ENCODE results near the gene INTS4.
"Not testable (repeated sequence)": the region's sequence is repeated elsewhere in the genome, so short reads cannot be mapped to it uniquely, and the experiment has no call there.

The INTS4 gene

DNA sequence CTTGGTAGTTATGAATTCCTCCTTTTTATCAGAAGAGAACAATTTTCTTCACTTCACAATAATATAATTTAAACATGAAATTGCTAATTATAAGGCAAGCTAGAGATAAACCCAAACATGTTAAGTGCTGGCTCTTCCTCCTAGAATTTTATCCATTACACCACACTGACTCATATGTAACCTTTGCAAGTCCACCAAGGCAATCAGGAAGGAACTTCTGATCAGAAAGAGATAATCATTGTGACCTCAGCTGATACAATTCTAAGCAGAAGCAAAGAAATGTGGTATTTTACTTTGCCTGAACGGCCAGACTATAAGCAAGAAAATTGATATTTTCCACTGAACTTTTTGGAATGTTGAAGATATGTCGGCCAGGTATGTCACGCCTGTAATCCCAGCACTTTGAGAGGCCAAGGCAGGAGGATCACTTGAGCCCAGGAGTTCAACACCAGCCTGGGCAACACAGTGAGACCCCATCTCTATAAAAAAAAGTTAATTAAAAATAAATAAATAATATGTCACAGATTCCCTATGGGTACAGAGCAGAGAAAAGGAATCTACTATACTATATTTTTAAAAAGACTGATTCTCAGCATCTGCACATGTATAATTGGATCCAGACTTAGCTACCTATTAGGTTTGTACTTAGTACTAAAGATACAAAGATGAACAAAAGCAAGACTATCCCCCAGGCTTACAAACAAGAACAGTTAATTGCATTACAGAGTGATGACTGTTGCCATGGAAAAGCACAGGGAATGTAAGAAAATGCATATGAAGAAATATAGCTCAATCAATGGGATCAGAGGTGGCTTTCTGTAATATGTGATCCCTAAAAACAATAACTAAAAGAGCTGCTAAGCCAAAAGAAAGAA, 63.9 kb downstream of the INTS4 start:
- not testable (repeated sequence) for H3K4me3 ChIP-seq (replicated peaks in 1 of 2; ENCODE audit: low read depth in 2 of 2, low read length in 2 of 2)

DNA sequence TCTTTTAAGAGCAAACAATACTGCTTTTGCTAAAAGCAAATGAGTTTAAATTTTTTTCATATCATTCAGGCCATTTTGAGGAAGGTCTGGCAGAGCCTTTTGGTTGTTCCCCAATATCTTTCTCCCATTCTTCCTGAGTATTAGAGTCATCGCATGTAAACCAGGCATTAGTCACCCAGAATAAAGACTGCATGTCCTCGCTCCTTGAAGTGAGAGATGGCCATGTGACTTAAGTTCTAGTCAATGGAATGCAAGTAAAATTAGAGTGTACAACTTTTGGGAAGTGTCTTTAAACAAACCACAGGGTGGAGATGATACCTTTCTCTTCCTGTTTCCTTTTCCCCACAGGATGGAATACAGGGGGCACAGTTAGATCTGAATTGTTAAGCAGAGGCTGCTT, 76.8 kb downstream of the INTS4 start:
- H3K4me3 ChIP-seq (replicated peaks in 1 of 2; ENCODE audit: low read depth in 2 of 2, low read length in 2 of 2) = not testable (repeated sequence)
- DNase-seq (ENCODE audit: low read depth in 2 of 2) = peak in 1 of 2 donors; percentile 9

More for the DNA sequence above, 63.9 kb downstream of the INTS4 start:
- DNase-seq (ENCODE audit: low read depth in 2 of 2) = peak; percentile 11 to 19

DNA sequence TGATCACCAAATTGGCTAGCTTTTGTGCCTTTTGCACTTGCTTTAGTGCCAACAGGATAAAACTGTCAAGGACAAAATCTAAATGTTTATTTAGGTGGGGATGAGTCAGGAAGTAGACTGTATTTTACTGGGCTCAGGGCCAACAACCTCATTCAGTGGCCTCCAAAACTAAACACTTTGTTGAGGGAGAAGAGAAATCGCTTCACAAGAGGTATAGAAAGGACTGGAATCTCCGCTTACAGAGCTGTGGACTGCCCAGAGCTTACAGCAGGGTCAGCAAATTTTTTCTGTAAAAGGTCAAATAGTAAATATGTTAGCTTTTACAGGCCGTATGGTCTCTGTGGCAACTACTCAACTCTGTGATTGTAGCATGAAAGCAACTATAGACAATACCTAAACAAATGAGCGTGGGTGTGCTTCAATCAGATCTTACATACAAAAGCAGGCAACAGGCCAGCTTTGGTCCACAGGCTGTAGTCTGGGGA, 80.1 kb downstream of the INTS4 start:
- peak; percentile 70 to 89 for DNase-seq (ENCODE audit: low read depth in 2 of 2)
- not testable (repeated sequence) for H3K4me3 ChIP-seq (replicated peaks in 1 of 2; ENCODE audit: low read depth in 2 of 2, low read length in 2 of 2)

DNA sequence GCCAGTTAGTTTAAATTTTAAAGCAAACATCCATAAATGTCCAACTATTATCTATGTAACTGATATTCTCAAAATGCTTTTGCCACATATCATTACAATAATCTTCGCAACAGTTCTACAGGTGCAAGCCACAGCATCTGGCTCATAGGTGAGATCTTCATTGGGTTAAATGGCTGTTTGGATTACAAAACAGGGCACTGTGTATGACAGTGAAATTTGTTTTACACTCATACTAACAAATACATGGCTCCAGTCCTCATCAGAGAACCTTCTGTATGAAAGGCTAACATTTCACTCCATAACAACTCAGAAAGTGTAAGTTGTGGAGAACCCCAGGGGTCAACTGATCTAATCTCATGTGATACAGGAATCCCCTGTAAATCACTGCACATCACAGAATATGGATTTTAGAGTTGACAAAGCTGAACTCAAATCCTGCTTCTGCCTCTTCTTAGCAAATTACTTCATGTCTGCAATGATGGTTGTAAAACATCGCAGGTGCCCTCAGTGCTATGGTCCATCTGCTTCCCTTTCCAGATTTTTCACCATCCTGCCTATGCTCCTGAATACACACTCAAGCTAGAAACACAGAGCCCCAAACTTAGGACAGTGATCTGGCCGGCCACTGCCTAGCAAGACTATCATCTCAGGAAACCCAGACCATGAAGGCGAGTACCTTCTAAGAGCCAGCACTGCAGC, 80.7 kb downstream of the INTS4 start:
- DNase-seq (ENCODE audit: low read depth in 2 of 2) = peak; percentile 5 to 21
- not testable (repeated sequence) for H3K4me3 ChIP-seq (replicated peaks in 1 of 2; ENCODE audit: low read depth in 2 of 2, low read length in 2 of 2)

DNA sequence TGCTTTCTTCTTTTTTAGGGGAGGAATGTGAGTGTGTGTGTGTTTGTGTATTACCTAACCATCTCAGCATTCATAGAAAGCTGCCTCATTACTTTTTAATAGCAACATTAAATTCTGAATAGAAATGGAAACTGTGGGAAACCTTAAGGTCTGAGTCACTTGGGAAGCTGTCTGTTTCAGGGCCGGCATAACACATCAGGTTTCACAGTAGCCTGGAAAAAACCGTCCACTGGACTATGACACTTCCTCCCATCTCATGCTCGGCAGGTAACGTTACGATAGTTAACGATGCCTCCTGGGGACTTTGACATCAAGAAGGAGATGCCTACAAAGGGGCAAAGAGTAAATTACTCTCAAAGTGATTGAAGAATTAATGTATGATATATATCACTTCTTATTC, 83.6 kb downstream of the INTS4 start:
- peak in 1 of 2 donors; percentile 59 for DNase-seq (ENCODE audit: low read depth in 2 of 2)

DNA sequence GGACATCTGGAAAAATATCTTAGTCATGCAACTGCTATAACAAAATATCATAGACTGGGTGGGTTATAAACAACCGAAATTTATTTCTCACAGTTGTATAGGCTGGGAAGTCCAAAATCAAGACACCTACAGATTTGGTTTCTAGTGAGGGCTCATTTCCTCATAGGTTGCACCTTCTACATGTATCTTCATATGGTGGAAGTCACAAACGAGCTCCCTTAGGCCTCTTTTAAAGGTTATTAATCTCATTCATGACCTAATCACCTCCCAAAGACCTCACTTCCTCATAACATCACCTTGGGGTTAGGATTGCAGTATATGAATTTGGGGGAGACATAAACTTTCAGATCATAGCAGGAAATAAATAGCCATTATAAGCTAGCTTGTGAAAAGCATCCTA, 85.2 kb downstream of the INTS4 start:
- DNase-seq (ENCODE audit: low read depth in 2 of 2) = no peak
- no peak overlapping the region for H3K4me3 ChIP-seq (replicated peaks in 1 of 2; ENCODE audit: low read depth in 2 of 2, low read length in 2 of 2)
- TF ChIP-seq, protein P1, sequence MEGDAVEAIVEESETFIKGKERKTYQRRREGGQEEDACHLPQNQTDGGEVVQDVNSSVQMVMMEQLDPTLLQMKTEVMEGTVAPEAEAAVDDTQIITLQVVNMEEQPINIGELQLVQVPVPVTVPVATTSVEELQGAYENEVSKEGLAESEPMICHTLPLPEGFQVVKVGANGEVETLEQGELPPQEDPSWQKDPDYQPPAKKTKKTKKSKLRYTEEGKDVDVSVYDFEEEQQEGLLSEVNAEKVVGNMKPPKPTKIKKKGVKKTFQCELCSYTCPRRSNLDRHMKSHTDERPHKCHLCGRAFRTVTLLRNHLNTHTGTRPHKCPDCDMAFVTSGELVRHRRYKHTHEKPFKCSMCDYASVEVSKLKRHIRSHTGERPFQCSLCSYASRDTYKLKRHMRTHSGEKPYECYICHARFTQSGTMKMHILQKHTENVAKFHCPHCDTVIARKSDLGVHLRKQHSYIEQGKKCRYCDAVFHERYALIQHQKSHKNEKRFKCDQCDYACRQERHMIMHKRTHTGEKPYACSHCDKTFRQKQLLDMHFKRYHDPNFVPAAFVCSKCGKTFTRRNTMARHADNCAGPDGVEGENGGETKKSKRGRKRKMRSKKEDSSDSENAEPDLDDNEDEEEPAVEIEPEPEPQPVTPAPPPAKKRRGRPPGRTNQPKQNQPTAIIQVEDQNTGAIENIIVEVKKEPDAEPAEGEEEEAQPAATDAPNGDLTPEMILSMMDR (IDR thresholded peaks at IDR 0.05; ENCODE audit: low read depth, low read length) = no peak

More for the DNA sequence above, 83.6 kb downstream of the INTS4 start:
- not testable (repeated sequence) for H3K4me3 ChIP-seq (replicated peaks in 1 of 2; ENCODE audit: low read depth in 2 of 2, low read length in 2 of 2)

DNA sequence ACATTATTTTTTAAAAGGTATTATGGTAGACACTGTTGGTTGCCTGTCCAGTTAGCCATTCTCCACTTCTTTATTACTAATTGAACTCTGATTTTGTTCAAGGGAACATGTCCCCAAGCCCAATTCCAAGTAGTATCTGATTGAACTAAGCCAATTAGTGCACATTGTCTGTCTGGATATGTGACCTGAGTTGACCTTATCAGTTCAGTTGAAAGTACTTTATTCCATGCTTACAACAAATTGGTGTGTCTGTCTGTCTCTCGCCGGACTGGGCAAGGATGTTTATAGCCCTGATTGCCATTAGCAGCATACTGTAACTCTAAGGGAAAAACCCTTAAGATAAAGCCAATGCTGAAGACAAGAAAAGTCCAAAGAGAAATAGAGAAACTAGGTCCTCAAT, 85.6 kb downstream of the INTS4 start:
- no peak for DNase-seq (ENCODE audit: low read depth in 2 of 2)
- TF ChIP-seq, protein P1 (IDR thresholded peaks at IDR 0.05; ENCODE audit: low read depth, low read length) = no peak
- no peak overlapping the region for H3K4me3 ChIP-seq (replicated peaks in 1 of 2; ENCODE audit: low read depth in 2 of 2, low read length in 2 of 2)

DNA sequence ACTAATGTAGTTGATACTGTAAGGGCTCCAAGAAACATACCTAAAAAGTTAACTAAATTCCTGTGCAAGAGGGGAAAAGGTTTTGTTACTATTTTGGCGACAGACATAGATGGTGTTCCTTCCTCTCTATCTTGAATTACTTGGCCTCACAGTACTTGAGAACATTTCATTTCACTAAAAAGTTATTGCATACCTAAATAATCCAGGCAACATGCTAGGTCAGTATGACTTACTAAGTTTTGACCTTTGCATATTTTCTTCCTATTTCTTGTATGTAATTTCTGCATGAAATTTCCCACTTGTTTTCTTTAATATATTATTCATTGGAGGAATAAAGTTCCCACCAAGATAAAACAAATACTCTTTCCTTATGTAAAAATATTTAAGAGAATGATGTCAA, 99.5 kb downstream of the INTS4 start:
- DNase-seq (ENCODE audit: low read depth in 2 of 2); H3K4me3 ChIP-seq (replicated peaks in 1 of 2; ENCODE audit: low read depth in 2 of 2, low read length in 2 of 2): not testable (repeated sequence)

DNA sequence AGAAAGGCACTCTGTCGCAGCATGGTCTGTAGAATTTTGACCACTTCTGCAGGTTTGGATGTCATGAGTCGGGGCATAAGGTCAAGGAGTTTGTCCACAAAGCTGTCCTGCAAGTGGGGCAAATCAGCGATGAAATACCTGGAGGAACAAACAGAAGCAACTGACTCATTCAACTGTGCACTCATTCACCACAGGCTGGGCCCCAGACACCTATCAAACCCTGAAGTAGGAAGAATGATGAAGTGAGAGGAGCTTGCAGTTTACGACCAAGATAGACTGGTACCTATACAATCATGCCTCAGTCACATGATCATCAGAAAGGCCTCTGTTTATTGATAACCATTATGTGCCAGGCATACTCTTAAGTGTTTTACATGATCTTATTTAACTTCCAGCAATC, 102.8 kb downstream of the INTS4 start:
- not testable (repeated sequence) for H3K4me3 ChIP-seq (replicated peaks in 1 of 2; ENCODE audit: low read depth in 2 of 2, low read length in 2 of 2); DNase-seq (ENCODE audit: low read depth in 2 of 2)

DNA sequence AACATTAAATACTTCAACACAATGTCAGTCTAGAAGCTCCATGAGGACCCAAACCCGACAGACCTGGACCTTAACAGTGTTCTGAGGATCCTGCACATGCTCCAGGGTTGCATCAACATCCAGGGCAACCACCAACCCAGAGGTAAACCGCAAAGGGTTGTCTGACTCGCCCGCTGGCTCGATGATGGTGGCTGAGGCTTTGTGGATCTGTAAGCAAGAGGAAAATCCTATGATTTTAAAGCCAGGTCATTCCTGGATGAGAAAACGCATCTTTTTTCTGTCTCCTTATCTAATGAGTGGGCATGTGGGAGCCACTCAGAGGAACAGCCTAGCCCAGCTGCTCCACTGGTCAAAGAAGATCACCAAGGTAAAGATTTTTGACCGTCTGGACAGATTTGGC, 103.2 kb downstream of the INTS4 start:
- H3K4me3 ChIP-seq (replicated peaks in 1 of 2; ENCODE audit: low read depth in 2 of 2, low read length in 2 of 2); DNase-seq (ENCODE audit: low read depth in 2 of 2): not testable (repeated sequence)

DNA sequence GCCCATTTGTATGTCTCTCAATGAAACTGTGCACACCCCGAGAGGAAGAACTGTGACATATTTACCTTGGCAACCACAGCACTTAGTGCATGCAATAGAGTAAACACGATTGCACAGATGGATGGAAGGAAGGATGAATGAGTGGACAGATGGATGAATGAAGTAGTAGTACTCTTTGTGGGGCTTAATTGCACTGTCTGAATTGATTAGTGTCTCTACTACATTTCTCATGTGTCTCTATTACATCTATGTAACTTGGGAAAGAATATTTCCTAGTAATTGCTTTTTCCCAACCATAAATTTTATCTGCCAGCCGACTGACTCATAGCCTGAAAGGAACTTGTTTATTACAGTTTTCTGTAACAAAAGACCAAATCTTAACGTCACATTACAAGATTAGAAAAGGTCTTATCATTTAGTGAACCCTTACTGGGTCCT, 103.8 kb downstream of the INTS4 start:
- peak; percentile 42 to 58 for DNase-seq (ENCODE audit: low read depth in 2 of 2)
- H3K4me3 ChIP-seq (replicated peaks in 1 of 2; ENCODE audit: low read depth in 2 of 2, low read length in 2 of 2) = not testable (repeated sequence)

DNA sequence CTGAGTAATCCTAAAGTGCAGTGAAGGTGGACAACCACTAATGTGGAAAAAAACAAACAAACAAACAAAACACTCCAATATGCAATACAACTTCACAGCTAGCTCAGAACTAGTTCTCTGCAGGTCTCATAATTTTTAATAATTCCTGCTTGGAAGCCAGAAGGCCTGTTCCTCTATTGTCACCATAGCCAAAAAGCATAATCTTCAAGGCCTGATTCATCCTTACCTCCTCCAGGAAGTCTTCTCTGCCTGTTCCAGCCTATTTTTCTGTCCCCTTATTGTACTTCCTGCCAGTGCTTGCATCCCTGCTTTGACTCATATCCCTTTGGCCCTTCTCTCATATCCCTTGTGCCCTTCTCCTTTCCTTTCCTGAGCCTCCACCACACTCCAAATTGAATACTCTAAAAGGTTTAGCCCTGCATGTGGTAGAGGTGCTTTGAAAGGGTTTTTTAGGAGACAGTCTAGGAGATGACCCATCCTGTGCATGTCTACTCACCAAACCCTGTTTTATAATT, 104.3 kb downstream of the INTS4 start:
- H3K4me3 ChIP-seq (replicated peaks in 1 of 2; ENCODE audit: low read depth in 2 of 2, low read length in 2 of 2) = not testable (repeated sequence)
- DNase-seq (ENCODE audit: low read depth in 2 of 2) = peak in 1 of 2 donors; percentile 53

DNA sequence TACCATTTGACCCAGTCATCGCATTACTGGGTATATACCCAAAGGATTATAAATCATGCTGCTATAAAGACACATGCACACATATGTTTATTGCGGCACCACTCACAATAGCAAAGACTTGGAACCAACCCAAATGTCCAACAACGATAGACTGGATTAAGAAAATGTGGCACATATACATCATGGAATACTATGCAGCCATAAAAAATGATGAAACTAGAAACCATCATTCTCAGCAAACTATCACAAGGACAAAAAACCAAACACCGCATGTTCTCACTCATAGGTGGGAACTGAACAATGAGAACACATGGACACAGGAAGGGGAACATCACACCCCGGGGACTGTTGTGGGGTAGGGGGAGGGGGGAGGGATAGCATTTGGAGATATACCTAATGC, 105.4 kb downstream of the INTS4 start:
- not testable (repeated sequence) for DNase-seq (ENCODE audit: low read depth in 2 of 2); H3K4me3 ChIP-seq (replicated peaks in 1 of 2; ENCODE audit: low read depth in 2 of 2, low read length in 2 of 2)
